Measurements from ENCODE around the gene HSPB1.
"Not testable (repeated sequence)": the region's sequence is repeated elsewhere in the genome, so short reads cannot be mapped to it uniquely, and the experiment has no call there.

- TF ChIP-seq CTCF, POLR2A (IDR thresholded peaks at IDR 0.05): not testable (repeated sequence)
Observed at GRCh38 chr7:76290847-76291350, 11.6 kb upstream of the HSPB1 start.
